SK-N-SH treated with all-trans-retinoic acid at 6 μM for 48 hours (cell line): ENCODE measurements around the gene FRS3.

ENCODE experiments used
- CREB5 ChIP-seq: fragments of 250-450 bp; sonication (Bioruptor Pico); IDR thresholded peaks from 2 replicates; pipeline ENCODE4 v1.5.1; 2020; ENCODE audit warnings: low read depth, mild to moderate bottlenecking, moderate library complexity
- GLIS3 ChIP-seq: fragments of 250-450 bp; sonication (Bioruptor Pico); IDR thresholded peaks from 2 replicates; pipeline ENCODE4 v1.5.0; 2020; ENCODE audit warnings: mild to moderate bottlenecking, moderate library complexity
- OSR1 ChIP-seq: fragments of 250-450 bp; sonication (Bioruptor Pico); IDR thresholded peaks from 2 replicates; pipeline ENCODE4 v1.8.0; 2022; ENCODE audit warnings: moderate library complexity, mild to moderate bottlenecking, inconsistent platforms
- PATZ1 ChIP-seq: fragments of 250-450 bp; sonication (Bioruptor Pico); IDR thresholded peaks from 2 replicates; pipeline ENCODE4 v1.8.0; 2020; ENCODE audit warnings: mild to moderate bottlenecking, moderate library complexity, borderline replicate concordance
- ZFP3 ChIP-seq: fragments of 250-450 bp; sonication (Bioruptor Pico); IDR thresholded peaks from 2 replicates; pipeline ENCODE4 v1.5.0; 2020; ENCODE audit warnings: mild to moderate bottlenecking, moderate library complexity

GRCh38 chr6:41783106-41783780 is 3.5 kb upstream of the FRS3 start:
- no peak for TF ChIP-seq OSR1 (CRISPR knock-in tag)
- TF ChIP-seq PATZ1 (CRISPR knock-in tag) = no peak
- no peak for TF ChIP-seq ZFP3 (CRISPR knock-in tag)
- no peak for TF ChIP-seq GLIS3 (CRISPR knock-in tag)
- TF ChIP-seq CREB5 = no peak
